Activated CD4-positive, alpha-beta T cell treated with anti-CD3 and anti-CD28 coated beads, Interleukin-2, amount 50 U/mL, for 24 hours (primary cell): Measurements from ENCODE around the gene B3GAT3.
"Not testable (repeated sequence)": the region's sequence is repeated elsewhere in the genome, so short reads cannot be mapped to it uniquely, and the experiment has no call there.

ENCODE experiments used
- DNase-seq, 2 donors: peaks; one replicate each; pipeline ENCODE4 v3.0.0-alpha.2; 2020; ENCODE audit warnings: low read depth in 1 of 2, low spot score in 1 of 2

B3GAT3 gene

GRCh38 chr11:62621567-62622470 is at the start of gene B3GAT3:
TSS of gene B3GAT3 (minus strand) at chr11:62621986. CDS start at chr11:62621947, 39 bp downstream.
- peak; percentile 93 to 97 for DNase-seq

GRCh38 chr11:62671236-62671607 is 49.4 kb upstream of the B3GAT3 start:
- DNase-seq: no peak

- DNase-seq: no peak
Measured at GRCh38 chr11:62669420-62670161, 47.8 kb upstream of the B3GAT3 start.

- no peak for DNase-seq
Measured at GRCh38 chr11:62667460-62667859, 45.7 kb upstream of the B3GAT3 start.

GRCh38 chr11:62666259-62666926 is 44.6 kb upstream of the B3GAT3 start:
- DNase-seq: no peak

- peak; percentile 45 to 49 for DNase-seq
Measured at GRCh38 chr11:62665599-62666258, 43.9 kb upstream of the B3GAT3 start.

- DNase-seq: peak; percentile 96 to 97
Measured at GRCh38 chr11:62665075-62665598, 43.4 kb upstream of the B3GAT3 start, which contains the start of the genes C11orf98 and CSKMT. TSS of gene C11orf98 (minus strand) at chr11:62665210. CDS start at chr11:62665169, 41 bp downstream. TSS of gene CSKMT (plus strand) at chr11:62665312. CDS start at chr11:62665880, 568 bp downstream.

GRCh38 chr11:62664405-62665074 is 42.8 kb upstream of the B3GAT3 start:
- DNase-seq: no peak

- no peak for DNase-seq
Measured at GRCh38 chr11:62656796-62657429, 35.1 kb upstream of the B3GAT3 start.

GRCh38 chr11:62654297-62654696 is 32.5 kb upstream of the B3GAT3 start:
- no peak for DNase-seq

GRCh38 chr11:62652161-62653006 is 30.6 kb upstream of the B3GAT3 start:
- DNase-seq: no peak

GRCh38 chr11:62650283-62650682 is 28.5 kb upstream of the B3GAT3 start:
- not testable (repeated sequence) for DNase-seq

GRCh38 chr11:62649486-62649885 is 27.7 kb upstream of the B3GAT3 start:
- DNase-seq: no peak

- DNase-seq: no peak
Measured at GRCh38 chr11:62648967-62649364, 27.2 kb upstream of the B3GAT3 start.

GRCh38 chr11:62648185-62648966 is 26.6 kb upstream of the B3GAT3 start:
- no peak for DNase-seq

GRCh38 chr11:62647609-62648005 is 25.8 kb upstream of the B3GAT3 start:
- DNase-seq: no peak

GRCh38 chr11:62646825-62647608 is 25.2 kb upstream of the B3GAT3 start:
- no peak for DNase-seq
